GM12801 (cell line): ENCODE results near the gene LMTK2.

Source experiments
- TF ChIP-seq, protein P1 (sequence below): IDR thresholded peaks from one replicate; pipeline ENCODE4 v1.5.1; 2011; ENCODE audit warnings: control low read depth; ENCODE audit not compliant: insufficient read length; ENCODE audit errors: extremely low read depth

LMTK2 gene

DNA sequence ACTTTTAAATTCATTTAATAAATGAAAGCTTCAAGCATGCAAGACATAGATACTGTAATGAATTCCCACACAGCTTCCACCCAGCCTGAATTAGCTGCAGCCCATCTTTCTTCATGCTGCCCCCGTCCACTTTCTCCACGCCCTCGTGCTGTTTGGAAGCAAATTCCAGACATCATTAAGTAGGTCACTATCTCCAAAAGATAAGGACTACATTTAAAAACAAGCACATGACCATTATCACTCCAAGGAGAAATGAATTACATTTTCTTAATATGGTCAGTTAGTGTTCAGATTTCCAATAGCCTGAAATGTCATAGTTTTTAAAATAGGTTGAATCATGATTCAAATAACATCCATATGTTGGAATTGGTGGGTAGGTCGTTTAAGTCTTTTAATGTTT, 24.3 kb downstream of the LMTK2 start:
- TF ChIP-seq, protein P1, sequence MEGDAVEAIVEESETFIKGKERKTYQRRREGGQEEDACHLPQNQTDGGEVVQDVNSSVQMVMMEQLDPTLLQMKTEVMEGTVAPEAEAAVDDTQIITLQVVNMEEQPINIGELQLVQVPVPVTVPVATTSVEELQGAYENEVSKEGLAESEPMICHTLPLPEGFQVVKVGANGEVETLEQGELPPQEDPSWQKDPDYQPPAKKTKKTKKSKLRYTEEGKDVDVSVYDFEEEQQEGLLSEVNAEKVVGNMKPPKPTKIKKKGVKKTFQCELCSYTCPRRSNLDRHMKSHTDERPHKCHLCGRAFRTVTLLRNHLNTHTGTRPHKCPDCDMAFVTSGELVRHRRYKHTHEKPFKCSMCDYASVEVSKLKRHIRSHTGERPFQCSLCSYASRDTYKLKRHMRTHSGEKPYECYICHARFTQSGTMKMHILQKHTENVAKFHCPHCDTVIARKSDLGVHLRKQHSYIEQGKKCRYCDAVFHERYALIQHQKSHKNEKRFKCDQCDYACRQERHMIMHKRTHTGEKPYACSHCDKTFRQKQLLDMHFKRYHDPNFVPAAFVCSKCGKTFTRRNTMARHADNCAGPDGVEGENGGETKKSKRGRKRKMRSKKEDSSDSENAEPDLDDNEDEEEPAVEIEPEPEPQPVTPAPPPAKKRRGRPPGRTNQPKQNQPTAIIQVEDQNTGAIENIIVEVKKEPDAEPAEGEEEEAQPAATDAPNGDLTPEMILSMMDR = no peak

DNA sequence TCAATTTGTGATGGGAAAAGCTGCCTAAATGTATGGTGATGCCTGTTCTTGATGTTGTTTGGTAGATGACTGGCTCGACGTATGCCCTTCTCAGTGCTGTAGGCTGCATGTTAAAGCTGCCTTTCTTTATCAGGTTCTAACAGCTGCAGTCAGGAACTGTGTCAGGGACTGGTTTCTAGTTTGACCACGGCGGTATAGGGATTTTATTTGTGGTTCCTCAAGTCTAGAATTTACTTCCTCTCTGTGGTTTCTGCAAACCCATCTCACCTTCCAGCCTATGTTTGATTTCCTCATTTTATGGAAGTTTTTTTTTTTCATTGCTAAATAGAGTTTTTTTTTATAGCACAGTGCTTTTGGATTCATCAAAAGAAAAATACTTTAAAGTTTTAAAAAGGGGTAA, 26.5 kb downstream of the LMTK2 start:
- TF ChIP-seq, protein P1 = no peak

DNA sequence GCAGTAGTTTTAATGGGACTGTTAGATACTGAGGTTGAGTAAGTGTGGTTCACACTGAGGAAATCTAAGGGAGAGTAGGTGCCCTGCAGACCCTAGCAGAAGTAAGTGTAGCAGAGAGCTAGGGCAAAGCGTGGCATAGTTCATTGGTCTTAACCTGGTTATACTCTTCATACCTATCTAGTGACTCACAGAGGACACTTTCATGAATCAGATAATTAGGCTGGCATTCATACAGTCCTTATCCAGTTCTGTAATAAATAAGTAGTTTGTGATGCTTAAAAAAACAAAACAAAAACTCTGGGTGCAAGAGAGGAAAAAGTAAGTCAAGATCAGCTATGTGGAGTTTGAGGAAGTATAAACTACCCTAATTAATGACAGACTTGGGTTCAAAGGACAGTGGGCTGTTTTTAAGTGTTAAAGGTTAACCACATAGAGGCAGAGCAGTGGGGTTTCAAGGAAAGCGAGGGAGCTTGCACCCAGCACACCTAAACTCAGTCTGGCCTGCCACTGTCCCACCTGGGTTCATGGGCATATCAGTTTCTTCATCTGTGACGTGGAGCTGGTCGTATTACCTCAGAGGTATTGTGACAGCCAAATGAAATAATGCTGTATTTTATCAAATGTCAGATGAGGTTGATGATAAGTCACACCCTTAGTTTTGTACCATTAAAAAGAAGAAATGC, 27.1 kb downstream of the LMTK2 start:
- TF ChIP-seq, protein P1 = no peak

DNA sequence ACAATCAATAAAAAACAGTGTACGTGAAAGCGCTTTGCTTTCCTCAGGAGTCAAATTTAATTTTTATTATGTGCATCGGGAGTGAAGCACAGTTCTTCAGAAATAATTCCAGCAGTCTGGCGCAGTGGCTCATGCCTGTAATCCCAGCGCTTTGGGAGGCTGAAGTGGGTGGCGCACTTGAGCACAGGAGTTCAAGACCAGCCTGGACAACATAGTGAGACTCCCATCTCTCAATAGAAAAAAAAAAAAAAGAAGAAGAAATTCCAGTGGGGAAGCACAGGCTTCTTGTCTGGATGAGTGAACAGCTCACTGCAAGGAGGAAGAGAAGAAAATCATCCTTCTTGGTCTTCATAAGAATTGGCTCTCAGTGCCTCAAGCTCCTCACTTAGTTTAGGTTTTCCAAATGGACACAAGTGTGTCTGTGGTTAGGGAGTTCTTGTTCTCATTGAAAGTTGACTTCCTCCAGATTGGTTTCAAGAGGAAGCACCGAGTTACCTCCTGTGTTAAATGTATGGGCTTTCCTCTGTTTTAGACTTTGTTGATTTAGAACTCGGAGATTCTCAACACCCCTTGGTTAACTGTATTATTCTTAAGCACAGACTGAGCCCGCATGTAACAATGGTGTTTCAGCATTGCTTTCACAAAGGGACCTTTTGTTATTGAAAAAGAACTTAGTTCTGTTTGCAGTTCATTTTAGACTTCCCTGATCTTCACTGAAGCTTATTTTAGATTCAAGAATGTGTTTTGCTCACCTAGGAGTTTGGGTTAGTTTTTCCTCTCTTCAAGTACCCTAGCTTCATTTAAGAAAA, 28.0 kb downstream of the LMTK2 start:
- TF ChIP-seq, protein P1 = no peak

DNA sequence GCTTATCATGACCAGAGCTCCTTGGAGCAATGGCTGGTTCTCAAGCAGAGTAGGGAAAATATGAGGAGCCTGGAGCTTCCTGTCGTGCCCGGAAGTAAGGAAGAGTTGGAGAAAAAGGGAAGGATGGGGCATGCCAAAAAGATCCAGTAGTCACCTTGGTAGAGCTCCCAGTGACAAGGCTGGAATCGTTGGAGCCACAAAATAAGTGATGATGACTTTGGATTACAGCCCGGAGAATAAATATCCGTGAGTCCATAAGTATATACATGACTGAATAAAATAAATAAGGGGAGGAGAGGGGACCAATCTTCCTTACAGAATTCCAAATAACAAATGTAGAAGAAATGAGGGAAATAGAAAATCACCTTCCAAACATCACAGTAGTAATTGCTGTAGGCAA, 29.3 kb downstream of the LMTK2 start:
- TF ChIP-seq, protein P1 = no peak

DNA sequence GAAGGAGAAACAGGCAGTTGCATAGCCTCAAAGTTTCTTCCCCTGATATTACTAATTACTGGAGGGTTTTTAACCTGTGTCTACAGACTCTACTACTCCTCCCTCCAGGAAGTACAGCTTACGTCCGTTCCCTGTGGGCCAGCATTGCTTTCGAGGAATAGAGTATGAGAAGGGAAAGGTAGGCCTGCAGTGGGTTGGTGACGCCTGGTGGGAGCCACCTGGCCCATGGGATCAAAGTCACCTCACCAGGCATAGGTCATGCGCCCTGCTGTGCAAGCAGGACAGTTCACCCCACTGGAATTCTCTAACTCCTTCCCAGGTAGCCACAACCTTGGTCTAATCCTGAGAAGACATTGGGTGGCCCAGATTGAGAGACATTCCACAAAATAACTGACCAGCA, 29.8 kb downstream of the LMTK2 start:
- TF ChIP-seq, protein P1 = no peak

DNA sequence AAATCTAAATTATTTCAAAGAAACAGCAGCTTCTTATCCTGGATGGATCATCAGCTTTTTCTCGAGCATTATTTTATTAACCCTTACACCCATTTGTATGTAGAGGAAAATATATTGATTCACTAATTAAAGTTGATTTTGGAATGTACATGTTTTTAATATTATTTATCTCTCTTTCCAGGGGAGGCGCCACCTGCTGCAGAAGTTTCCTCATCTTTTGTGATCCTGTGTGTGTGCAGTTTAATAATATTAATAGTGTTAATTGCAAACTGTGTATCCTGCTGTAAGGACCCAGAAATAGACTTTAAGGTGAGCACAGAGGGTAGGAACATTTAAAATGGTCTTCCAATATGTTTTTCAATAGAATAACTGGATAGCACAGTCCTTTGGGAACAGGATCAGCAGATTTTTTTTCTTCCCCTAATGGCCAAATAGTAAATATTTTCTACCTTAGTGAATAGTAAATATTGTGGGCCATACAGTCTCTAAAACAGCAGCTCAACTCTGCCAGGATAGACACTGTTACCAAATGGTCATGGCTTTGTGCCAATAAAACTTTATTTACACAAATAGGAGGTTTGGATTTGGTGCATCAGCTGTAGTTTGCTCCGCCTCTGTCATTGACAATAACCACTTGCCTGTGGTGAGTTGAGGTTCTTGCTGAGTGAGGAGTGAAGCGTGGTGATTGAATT, 30.6 kb downstream of the LMTK2 start:
- TF ChIP-seq, protein P1 = no peak
